HepG2 (cell line): ENCODE measurements around the gene SEMA4C. TPM values are rescaled to one million over a fixed set of nuclear protein-coding genes. Genes with fewer than 3 reads are reported as not detected.

ENCODE experiments used
- CREB3 ChIP-seq: sonication (generic); formaldehyde crosslinking; IDR thresholded peaks from 2 replicates; pipeline ENCODE4 v1.5.0; 2020; ENCODE audit warnings: missing genetic modification reagents
- DDIT3 ChIP-seq: sonication (generic); formaldehyde crosslinking; IDR thresholded peaks from 2 replicates; pipeline ENCODE4 v1.4.0; 2020; ENCODE audit warnings: mild to moderate bottlenecking, missing genetic modification reagents
- GABPB1 ChIP-seq: IDR thresholded peaks from 2 replicates; pipeline ENCODE4 v1.6.1; 2016; ENCODE audit warnings: mild to moderate bottlenecking, missing genetic modification reagents, moderate library complexity, missing compliant biosample characterization
- GLMP ChIP-seq: sonication (generic); formaldehyde crosslinking; IDR thresholded peaks from 2 replicates; pipeline ENCODE4 v1.9.0; 2021; ENCODE audit warnings: missing genetic modification reagents, mild to moderate bottlenecking, borderline replicate concordance
- HIVEP1 ChIP-seq: sonication (generic); formaldehyde crosslinking; IDR thresholded peaks from 2 replicates; pipeline ENCODE4 v1.4.0; 2020; ENCODE audit warnings: mild to moderate bottlenecking, missing genetic modification reagents
- HOXA9 ChIP-seq: sonication (generic); formaldehyde crosslinking; IDR thresholded peaks from 2 replicates; pipeline ENCODE4 v1.8.1; 2022; ENCODE audit warnings: missing genetic modification reagents, mild to moderate bottlenecking, moderate library complexity, borderline replicate concordance
- JUNB ChIP-seq: sonication (generic); formaldehyde crosslinking; IDR thresholded peaks from 2 replicates; pipeline ENCODE4 v1.8.0; 2022; ENCODE audit warnings: missing genetic modification reagents, mild to moderate bottlenecking, borderline replicate concordance
- PHF20 ChIP-seq: sonication (generic); formaldehyde crosslinking; IDR thresholded peaks from 2 replicates; pipeline ENCODE4 v1.5.0; 2020; ENCODE audit warnings: mild to moderate bottlenecking, missing genetic modification reagents
- RBM22 ChIP-seq: fragments of 200-400 bp; formaldehyde crosslinking; optimal IDR thresholded peaks from 2 replicates; pipeline ENCODE3; 2017; ENCODE audit warnings: mild to moderate bottlenecking, low read length, moderate library complexity
- TOPORS ChIP-seq: sonication (generic); formaldehyde crosslinking; IDR thresholded peaks from 2 replicates; pipeline ENCODE4 v1.8.0; 2023; ENCODE audit warnings: mild to moderate bottlenecking, missing genetic modification reagents
- ZFP82 ChIP-seq: sonication (generic); formaldehyde crosslinking; IDR thresholded peaks from 2 replicates; pipeline ENCODE4 v1.5.1; 2020; ENCODE audit warnings: mild to moderate bottlenecking, missing genetic modification reagents, borderline replicate concordance
- ZNF251 ChIP-seq: sonication (generic); formaldehyde crosslinking; IDR thresholded peaks from 2 replicates; pipeline ENCODE4 v1.9.0; 2021; ENCODE audit warnings: mild to moderate bottlenecking, missing genetic modification reagents
- ZNF264 ChIP-seq: sonication (generic); formaldehyde crosslinking; IDR thresholded peaks from 2 replicates; pipeline ENCODE4 v1.4.0; 2020; ENCODE audit warnings: missing genetic modification reagents
- ZNF274 ChIP-seq: sonication (generic); formaldehyde crosslinking; IDR thresholded peaks from 2 replicates; pipeline ENCODE4 v1.5.1; 2020; ENCODE audit warnings: mild to moderate bottlenecking, missing genetic modification reagents
- ZNF343 ChIP-seq: sonication (generic); formaldehyde crosslinking; IDR thresholded peaks from 2 replicates; pipeline ENCODE4 v1.4.0; 2020; ENCODE audit warnings: mild to moderate bottlenecking, missing genetic modification reagents
- ZNF430 ChIP-seq: sonication (generic); formaldehyde crosslinking; IDR thresholded peaks from 2 replicates; pipeline ENCODE4 v1.9.0; 2021; ENCODE audit warnings: mild to moderate bottlenecking, missing genetic modification reagents
- ZNF556 ChIP-seq: sonication (generic); formaldehyde crosslinking; IDR thresholded peaks from 2 replicates; pipeline ENCODE4 v1.4.0; 2020; ENCODE audit warnings: mild to moderate bottlenecking, missing genetic modification reagents, borderline replicate concordance
- ZNF558 ChIP-seq: sonication (generic); formaldehyde crosslinking; IDR thresholded peaks from 2 replicates; pipeline ENCODE4 v1.9.0; 2022; ENCODE audit warnings: mild to moderate bottlenecking, missing genetic modification reagents, borderline replicate concordance
- ZNF687 ChIP-seq: sonication (generic); formaldehyde crosslinking; IDR thresholded peaks from 2 replicates; pipeline ENCODE4 v1.5.1; 2020; ENCODE audit warnings: mild to moderate bottlenecking, missing genetic modification reagents, moderate library complexity
- ZNF772 ChIP-seq: sonication (generic); formaldehyde crosslinking; IDR thresholded peaks from 2 replicates; pipeline ENCODE4 v1.5.0; 2020; ENCODE audit warnings: mild to moderate bottlenecking, missing genetic modification reagents
- polyA plus RNA-seq, 8 experiments: library from polyadenylated mRNA; depleted of rRNA in 3 of 8; stranded (reverse) in 7 of 8; unstranded in 1 of 8; fragments of >200 nt; fragmentation: Illumina TruSeq in 4 of 8; extraction: Trizol in 4 of 8; gene quantifications; 2 replicates each; pipeline versions ENCODE4 v1.2.1 to v1.2.3, GENCODE V29; 2011 to 2016; ENCODE audit warnings: low read depth in 4 of 8, missing spikeins in 1 of 8, mixed read lengths in 1 of 8; ENCODE audit not compliant: insufficient read depth in 1 of 8
- total RNA-seq, 5 experiments: library from RNA; depleted of rRNA; stranded (reverse); fragments of >200 nt; fragmentation: Illumina TruSeq; extraction: Trizol; gene quantifications; 2 replicates each; pipeline ENCODE4 v1.2.3, GENCODE V29; 2016; ENCODE audit warnings: low read depth in 1 of 5
- TF ChIP-seq, protein P1 (sequence below): IDR thresholded peaks from 2 replicates; pipeline ENCODE4 v1.6.1; 2012; ENCODE audit warnings: low read length, improper control_type of control experiment

Gene SEMA4C
- total and polyA plus RNA-seq, 2 of the 13 experiments (the other 11 are each of a cell fraction or from before 2014, with no cell fraction given): 25.9 to 46.6 TPM

DNA sequence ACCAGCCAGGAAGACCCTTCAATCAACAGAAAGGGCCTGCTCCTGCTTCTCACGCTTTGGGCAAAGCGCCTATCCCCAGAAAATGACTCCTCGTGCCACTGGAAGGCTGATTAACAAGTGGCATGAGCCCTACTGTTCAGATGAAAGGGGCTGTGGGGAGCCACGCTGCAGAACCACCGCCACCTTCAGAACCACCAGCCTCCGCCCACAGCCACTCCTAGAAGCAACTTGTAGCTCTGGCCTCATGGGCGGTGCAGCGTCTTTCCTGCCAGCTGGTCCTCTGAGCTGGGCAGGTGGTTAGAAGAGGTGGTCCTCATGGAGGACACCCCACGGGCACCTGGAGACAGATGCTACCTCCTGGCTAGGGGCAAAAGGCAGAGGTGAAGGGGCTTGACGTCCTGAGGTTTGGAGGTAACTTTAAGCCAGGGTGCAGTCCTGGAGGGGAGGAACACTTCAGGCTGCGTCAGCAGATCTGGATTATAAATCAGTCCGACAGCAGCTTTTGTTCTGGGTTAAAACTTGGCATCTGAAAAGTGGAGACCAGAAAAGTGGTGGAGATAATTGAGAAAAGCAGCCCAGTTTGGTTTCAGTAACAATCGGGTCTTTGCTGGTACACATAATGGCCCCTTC is 861 bp upstream of the SEMA4C start (continued):
- TF ChIP-seq, protein P1, sequence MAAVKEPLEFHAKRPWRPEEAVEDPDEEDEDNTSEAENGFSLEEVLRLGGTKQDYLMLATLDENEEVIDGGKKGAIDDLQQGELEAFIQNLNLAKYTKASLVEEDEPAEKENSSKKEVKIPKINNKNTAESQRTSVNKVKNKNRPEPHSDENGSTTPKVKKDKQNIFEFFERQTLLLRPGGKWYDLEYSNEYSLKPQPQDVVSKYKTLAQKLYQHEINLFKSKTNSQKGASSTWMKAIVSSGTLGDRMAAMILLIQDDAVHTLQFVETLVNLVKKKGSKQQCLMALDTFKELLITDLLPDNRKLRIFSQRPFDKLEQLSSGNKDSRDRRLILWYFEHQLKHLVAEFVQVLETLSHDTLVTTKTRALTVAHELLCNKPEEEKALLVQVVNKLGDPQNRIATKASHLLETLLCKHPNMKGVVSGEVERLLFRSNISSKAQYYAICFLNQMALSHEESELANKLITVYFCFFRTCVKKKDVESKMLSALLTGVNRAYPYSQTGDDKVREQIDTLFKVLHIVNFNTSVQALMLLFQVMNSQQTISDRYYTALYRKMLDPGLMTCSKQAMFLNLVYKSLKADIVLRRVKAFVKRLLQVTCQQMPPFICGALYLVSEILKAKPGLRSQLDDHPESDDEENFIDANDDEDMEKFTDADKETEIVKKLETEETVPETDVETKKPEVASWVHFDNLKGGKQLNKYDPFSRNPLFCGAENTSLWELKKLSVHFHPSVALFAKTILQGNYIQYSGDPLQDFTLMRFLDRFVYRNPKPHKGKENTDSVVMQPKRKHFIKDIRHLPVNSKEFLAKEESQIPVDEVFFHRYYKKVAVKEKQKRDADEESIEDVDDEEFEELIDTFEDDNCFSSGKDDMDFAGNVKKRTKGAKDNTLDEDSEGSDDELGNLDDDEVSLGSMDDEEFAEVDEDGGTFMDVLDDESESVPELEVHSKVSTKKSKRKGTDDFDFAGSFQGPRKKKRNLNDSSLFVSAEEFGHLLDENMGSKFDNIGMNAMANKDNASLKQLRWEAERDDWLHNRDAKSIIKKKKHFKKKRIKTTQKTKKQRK: no peak
- TF ChIP-seq CREB3 (CRISPR knock-in tag) (no peak), ZNF556 (CRISPR knock-in tag) (no peak), GLMP (CRISPR knock-in tag) (no peak), RBM22 (no peak), ZNF264 (no peak), ZNF430 (CRISPR knock-in tag) (no peak), PHF20 (CRISPR knock-in tag) (no peak), ZNF772 (CRISPR knock-in tag) (no peak), ZNF274 (CRISPR knock-in tag) (no peak), JUNB (CRISPR knock-in tag) (no peak), ZNF343 (CRISPR knock-in tag) (no peak; the same call in 1 of the 2 replicates), ZNF251 (no peak), HOXA9 (no peak), TOPORS (CRISPR knock-in tag) (no peak), ZNF687 (CRISPR knock-in tag) (peak; percentile 40; the same call in 1 of the 2 replicates), GABPB1 (CRISPR knock-in tag) (no peak), DDIT3 (CRISPR knock-in tag) (no peak), ZFP82 (CRISPR knock-in tag) (no peak), HIVEP1 (peak; percentile 63; the same call in 1 of the 2 replicates), ZNF558 (CRISPR knock-in tag) (no peak)
